HL-60 (cell line): Measurements from ENCODE around the gene PUM1.

ENCODE experiments used
- CTCF ChIP-seq: IDR thresholded peaks from one replicate; pipeline ENCODE4 v1.5.1; 2011; ENCODE audit warnings: low read length, control low read depth, inconsistent platforms; ENCODE audit not compliant: insufficient read depth
- GABPA ChIP-seq: IDR thresholded peaks from 2 replicates; pipeline ENCODE4 v1.6.1; 2012; ENCODE audit warnings: low read depth
- POLR2AphosphoS5 ChIP-seq: IDR thresholded peaks from 2 replicates; pipeline ENCODE4 v1.6.1; 2012; ENCODE audit warnings: low read depth
- REST ChIP-seq: IDR thresholded peaks from 2 replicates; pipeline ENCODE4 v1.6.1; 2012; ENCODE audit warnings: low read depth; ENCODE audit not compliant: insufficient replicate concordance
- SPI1 ChIP-seq: IDR thresholded peaks from 2 replicates; pipeline ENCODE4 v1.6.1; 2012; ENCODE audit warnings: low read depth, mild to moderate bottlenecking, borderline replicate concordance

DNA sequence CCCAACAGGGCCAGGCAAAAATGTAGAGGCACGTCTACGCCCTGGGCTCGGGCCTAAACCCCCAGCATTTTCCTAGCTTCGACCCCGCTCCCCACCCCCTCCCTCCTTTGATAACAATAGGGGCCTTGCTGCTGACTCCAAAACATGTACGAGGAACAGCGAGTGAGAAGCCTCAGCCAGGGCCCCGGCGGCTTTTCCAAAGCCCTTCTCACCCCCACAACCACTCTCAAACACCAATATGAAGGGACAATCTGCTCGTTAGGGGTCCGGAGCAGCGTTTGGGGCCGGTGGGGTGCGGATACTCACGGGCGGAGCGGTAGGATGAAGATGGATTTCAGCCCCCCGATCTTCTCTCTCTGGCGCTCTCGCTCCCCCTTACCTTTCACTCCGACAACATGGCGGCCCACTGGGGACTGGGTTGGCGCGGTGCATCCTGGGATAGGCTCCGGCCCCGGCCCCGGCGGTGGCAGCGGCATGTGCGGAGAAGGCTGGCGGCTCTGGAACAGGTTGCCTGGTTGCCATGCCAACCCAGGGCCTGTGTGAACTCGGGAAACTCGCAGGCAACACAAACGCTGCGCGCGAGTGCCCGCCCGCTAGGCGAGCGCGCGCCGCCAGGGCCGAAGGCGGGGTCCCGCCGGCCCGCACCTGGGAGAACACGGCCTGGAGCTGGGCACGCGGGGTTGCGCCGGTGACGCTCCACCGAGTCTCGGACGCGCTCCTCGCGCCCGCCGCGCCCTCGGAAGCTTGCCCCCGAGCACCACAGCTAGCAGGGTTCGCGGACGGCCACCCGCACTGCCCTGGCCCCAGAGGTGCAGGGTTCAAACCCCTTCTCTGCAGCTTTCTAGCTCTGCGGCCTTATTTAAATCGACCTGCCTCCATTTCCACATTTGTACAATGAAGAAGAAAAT, at the start of gene PUM1:
- TF ChIP-seq CTCF, result no peak
- peak; percentile 75 for TF ChIP-seq REST
- no peak for TF ChIP-seq SPI1
- peak; percentile 91 for TF ChIP-seq POLR2AphosphoS5
- TF ChIP-seq GABPA, result no peak
